ENCODE measurements around the gene SLC23A1.
"Not testable (repeated sequence)": the region's sequence is repeated elsewhere in the genome, so short reads cannot be mapped to it uniquely, and the experiment has no call there.

The SLC23A1 gene

GRCh38 chr5:139369181-139369580 lies 13.9 kb downstream of the SLC23A1 start:
- DNase-seq (ENCODE audit: low spot score), result no peak

DNA sequence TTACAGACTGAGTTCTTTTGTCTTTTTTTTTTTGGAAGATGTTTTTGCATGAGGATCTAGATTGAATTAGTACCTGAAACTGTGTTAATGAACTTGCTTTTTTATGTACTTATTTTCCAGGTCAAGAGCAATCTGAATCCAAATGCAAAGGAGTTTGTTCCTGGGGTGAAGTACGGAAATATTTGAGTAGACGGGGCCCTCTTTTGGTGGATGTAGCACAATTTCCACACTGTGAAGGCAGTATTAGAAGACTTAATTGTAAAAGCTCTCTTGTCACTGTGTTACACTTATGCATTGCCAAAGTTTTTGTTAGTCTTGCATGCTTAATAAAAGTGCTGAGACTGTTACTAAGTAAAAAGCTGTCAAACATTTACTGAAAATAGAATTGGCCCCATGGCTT lies 14.5 kb downstream of the SLC23A1 start:
- no peak for DNase-seq (ENCODE audit: low spot score)

DNA sequence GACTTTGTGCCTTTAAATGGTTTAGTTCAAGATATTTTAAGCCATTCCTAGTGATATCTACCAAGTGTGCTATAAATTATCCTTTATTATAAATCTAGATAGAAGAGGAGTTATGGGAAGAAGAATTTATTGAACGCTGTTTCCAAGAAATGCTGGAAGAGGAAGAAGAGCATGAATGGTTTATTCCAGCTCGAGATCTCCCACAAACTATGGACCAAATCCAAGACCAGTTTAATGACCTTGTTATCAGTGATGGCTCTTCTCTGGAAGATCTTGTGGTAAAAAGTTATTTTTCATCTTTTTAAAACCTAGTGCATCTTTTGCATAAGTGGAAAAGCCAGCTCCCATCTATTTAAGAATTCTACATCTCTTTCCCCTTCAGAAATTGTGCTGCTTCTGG lies 18.6 kb downstream of the SLC23A1 start:
- no peak for DNase-seq (ENCODE audit: low spot score)

DNA sequence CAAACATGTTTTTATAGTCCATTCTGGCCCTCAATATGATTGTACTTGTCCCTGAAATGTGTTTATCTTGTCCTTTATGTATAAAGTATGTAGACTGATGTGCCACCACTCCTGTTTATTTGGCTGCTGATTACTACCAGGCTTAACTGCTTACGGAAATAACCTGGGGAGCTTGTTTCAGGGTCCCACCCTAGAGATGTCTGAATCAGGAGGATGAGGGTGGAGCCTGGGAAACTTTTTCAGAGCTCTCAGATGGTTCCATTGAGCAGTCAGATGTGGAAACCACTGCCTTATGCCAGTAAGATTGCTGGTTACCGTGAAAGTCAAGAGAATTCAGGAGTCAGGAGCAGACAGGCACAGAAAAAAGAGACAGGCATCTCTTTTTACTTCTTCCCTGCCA lies 19.2 kb downstream of the SLC23A1 start:
- DNase-seq (ENCODE audit: low spot score), result no peak

DNA sequence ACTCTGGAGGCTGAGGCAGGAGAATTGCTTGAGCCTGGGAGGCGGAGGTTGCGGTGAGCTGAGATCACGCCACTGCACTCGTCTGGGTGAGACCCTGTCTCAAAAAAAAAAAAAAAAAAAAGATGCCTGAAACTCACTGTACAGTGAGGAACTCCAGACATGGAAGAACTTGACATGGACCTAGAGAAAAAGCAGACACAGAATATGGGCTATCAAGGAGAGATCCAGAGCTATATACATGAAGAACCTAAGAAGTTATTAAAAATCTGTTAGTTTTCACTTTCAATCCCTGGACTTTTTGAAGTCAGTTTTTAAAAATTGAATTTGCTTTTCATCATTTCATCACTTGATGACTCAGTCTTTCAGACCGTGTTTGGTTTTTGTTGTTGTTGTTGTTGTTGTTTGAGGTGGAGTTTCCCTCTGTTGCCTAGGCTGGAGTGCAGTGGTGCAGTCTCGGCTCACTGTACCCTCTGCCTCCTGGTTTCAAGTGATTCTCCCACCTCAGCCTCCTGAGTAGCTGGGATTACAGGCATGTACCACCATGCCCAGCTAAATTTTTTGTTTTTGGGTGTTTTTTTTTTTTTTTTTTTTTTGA lies 21.2 kb downstream of the SLC23A1 start:
- DNase-seq (ENCODE audit: low spot score), result no peak

GRCh38 chr5:139360384-139360783 lies 22.7 kb downstream of the SLC23A1 start:
- no peak for DNase-seq (ENCODE audit: low spot score)

DNA sequence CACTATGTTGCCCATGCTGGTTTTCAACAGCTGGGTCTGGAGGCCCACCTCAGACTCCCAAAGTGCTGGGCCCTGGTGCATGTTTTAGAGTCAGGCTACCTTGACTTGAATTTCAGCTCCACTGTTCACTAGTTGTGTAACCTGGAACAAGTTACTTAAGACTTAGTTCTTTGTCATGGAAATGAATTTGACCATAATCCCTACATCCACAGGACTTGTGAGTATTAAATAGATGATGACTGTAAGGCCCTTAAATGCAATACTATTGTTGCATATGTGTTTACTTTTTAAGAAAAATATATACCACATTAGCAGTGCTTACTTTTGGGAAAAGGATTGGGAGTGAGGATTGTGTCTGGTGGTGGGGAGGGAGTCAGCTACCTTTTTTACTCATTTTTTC lies 25.0 kb downstream of the SLC23A1 start:
- no peak for DNase-seq (ENCODE audit: low spot score)

- DNase-seq (ENCODE audit: low spot score), result not testable (repeated sequence)
These were observed 27.2 kb downstream of the SLC23A1 start for GRCh38 chr5:139355900-139356299.

DNA sequence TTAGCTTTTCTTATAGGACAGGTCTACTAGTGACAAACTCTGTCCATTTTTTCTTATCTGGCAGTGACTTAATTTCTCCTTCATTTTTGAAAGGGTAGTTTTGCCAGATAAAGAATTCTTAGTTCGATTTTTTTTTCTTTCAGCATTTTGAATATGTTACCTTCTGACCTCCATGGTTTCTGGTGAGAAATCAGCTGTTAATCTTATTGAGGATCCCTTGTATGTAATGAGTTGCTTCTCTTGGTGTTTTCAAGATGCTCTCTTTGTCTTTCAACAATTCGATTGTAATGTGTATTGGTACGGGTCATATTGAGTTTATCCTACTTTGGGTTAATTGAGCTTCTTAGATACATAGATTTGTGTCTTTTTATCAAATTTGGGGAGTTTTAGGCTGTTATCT lies 28.9 kb downstream of the SLC23A1 start:
- DNase-seq (ENCODE audit: low spot score), result no peak

GRCh38 chr5:139347863-139348262 lies 35.2 kb downstream of the SLC23A1 start:
- not testable (repeated sequence) for DNase-seq (ENCODE audit: low spot score)

DNA sequence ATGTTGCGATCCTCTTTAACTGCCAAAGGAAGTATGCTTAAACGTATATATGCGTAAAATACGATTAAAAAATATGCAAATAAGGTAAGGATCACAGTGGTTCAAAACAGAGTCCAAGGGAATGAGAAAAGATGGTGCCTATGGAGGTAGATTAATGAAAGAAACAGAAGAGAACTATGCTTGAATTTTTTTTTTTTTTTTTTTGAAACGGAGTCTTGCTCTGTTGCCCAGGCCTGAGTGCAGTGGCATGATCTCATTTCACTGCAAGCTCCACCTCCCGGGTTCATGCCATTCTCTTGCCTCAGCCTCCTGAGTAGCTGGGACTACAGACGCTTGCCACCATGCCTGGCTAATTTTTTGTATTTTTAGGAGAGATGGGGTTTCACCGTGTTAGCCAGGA lies 37.7 kb downstream of the SLC23A1 start:
- not testable (repeated sequence) for DNase-seq (ENCODE audit: low spot score)

DNA sequence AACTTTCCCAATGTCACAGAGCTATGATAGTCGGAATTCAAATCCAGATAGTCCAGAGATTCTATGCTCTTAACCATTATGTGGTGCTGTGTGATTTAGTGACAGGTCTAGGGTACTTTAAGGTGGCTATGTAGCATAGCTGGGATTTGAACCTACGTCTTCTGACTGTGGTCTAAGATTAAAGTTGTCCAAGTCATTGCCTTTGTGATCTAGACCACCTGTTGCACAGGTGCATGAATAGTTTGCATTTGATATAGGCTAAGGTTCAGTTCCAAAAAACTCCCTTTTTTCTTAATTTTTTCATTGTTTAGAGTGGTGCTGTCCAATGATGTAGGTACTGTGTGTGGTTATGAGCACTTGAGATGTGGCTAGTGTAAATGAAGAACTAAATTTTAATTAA lies 38.9 kb downstream of the SLC23A1 start:
- no peak for DNase-seq (ENCODE audit: low spot score)

DNA sequence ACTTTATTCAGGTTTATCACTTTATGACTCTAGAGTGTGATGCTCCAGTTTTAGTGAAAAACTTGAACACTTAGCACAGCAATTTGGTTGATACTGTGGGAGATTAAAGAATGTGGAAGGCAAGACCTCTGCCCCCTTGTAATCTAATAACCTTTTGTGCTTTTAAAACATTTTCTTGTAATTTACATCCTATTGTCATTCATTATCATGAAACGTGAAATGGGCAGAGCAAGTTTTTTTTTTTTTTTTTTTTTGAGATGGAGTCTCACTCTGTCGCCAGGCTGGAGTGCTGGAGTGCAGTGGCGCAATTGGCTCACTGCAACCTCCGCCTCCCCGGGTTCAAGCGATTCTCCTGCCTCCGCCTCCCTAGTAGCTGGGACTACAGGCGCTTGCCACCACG lies 39.6 kb downstream of the SLC23A1 start:
- no peak for DNase-seq (ENCODE audit: low spot score)

GRCh38 chr5:139342423-139342723 lies 40.7 kb downstream of the SLC23A1 start:
- no peak for DNase-seq (ENCODE audit: low spot score)

GRCh38 chr5:139341689-139342422 lies 41.2 kb downstream of the SLC23A1 start, which contains the start of gene PAIP2:
PAIP2 (plus strand) TSS chr5:139341854; CDS start chr5:139363785, 21,931 bp downstream.
- DNase-seq (ENCODE audit: low spot score), result peak; percentile 97

DNA sequence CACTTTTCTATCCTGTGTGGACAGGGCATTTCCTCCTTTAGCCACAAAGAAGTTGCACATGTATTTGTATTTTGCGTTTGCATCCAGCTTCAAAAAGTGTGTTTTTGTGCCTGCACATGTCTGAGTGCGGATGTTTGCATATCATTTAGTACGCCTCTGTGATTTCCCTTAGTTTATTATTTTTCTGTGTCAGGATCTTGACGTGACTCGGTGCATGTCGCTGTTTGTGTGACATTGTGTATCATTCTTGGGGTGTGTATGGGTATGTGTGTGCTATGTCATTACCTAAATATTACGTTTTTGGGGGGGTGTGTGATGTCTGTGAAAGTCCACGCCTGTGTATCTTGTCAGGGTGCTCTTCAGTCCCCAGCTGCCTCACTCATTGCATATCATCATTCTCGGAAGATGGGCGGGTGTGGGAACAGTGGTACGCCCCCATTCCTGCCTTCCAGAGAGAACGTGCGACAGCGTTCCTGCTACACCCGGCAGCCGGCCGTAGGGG lies 41.9 kb downstream of the SLC23A1 start:
- DNase-seq (ENCODE audit: low spot score), result no peak

DNA sequence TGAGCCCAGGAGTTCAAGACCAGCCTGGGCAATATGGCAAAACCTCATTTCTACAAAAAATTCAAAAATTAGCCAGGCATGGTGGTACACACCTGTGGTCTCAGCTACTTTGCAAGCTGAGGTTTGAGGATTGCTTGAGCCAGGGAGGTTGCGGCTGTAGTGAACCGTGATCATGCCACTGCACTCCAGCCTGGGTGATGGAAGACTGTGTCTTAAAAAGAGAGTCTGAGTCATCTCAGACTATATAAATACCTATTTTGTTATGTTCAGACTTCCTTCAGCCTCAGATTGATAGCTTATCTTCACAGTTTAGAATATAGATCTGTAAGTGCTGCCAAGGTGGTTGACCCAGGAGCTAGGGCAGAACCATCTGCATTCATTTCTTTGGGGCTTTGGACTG lies 43.0 kb downstream of the SLC23A1 start:
- DNase-seq (ENCODE audit: low spot score), result no peak

- DNase-seq (ENCODE audit: low spot score), result no peak
These were observed 47.3 kb downstream of the SLC23A1 start for GRCh38 chr5:139335811-139336210.
